GM23248 (cell line): ENCODE data around the gene PLEKHS1.

ENCODE experiments used
- EZH2 ChIP-seq: fragments of 200-600 bp; sonication (generic); IDR thresholded peaks from 2 replicates; pipeline ENCODE4 v1.6.1; 2018; ENCODE audit warnings: antibody characterized with exemption, mild to moderate bottlenecking; ENCODE audit not compliant: insufficient read depth, poor library complexity, severe bottlenecking
- EZH2phosphoT487 ChIP-seq: fragments of 200-600 bp; sonication (generic); IDR thresholded peaks from 2 replicates; pipeline ENCODE4 v1.6.1; 2018; ENCODE audit warnings: antibody characterized with exemption, moderate library complexity, mild to moderate bottlenecking, low read depth; ENCODE audit not compliant: insufficient read depth

DNA sequence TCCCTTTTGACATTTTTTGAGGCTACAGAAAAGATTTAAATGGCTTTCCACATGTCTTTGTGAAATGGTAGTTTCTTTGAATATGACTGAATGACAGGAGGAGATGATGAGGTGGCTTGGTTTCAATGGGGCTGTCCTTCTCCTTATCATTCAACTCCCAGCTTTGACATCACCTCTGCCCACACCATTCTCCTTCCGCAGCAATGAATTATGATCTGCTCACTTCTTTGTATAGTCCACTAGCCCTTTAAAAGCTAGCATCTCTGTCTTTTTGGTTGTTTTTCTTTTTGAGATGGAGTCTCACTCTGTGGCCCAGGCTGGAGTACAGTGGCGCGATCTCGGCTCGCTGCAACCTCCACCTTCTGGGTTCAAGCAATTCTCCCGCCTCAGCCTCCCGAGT is 70.7 kb downstream of the PLEKHS1 start:
- TF ChIP-seq EZH2phosphoT487, result no peak
- TF ChIP-seq EZH2, result no peak
